Sigmoid colon (tissue), 7 donors: ENCODE data around the gene NRXN2. TPM values are rescaled to one million over a fixed set of nuclear protein-coding genes. Genes with fewer than 3 reads are reported as not detected.

Source experiments
- DNase-seq: peaks from one replicate; pipeline ENCODE4 v3.0.0-alpha.2; 2019
- H3K27ac ChIP-seq, 4 donors: fragments of 200-600 bp; sonication (generic); one replicate each; pipeline ENCODE4 v1.5.1; 2016 to 2019; ENCODE audit warnings: mild to moderate bottlenecking in 1 of 4
- H3K27me3 ChIP-seq, 3 donors: fragments of 200-600 bp; sonication (generic); one replicate each; pipeline ENCODE4 v1.5.1; 2019; ENCODE audit warnings: mild to moderate bottlenecking in 1 of 3
- H3K36me3 ChIP-seq, 4 donors: fragments of 200-600 bp; sonication (generic); one replicate each; pipeline ENCODE4 v1.5.1; 2016 to 2019
- H3K4me1 ChIP-seq, 4 donors: fragments of 200-600 bp; sonication (generic); one replicate each; pipeline ENCODE4 v1.5.1; 2017 to 2019
- H3K4me3 ChIP-seq, 4 donors: fragments of 200-600 bp; sonication (generic); one replicate each; pipeline ENCODE4 v1.5.1; 2017 to 2019; ENCODE audit warnings: mild to moderate bottlenecking in 2 of 4, moderate library complexity in 1 of 4
- H3K9me3 ChIP-seq, 4 donors: fragments of 200-600 bp in 3 of 4; sonication (generic) in 3 of 4; one replicate each; pipeline versions ENCODE4 v1.5.1 to v1.6.1; 2013 to 2019
- EP300 ChIP-seq, 4 donors: sonication (generic); formaldehyde crosslinking; IDR thresholded peaks; one replicate each; pipeline ENCODE4 v1.6.1; 2017; ENCODE audit warnings: antibody characterized with exemption in 4 of 4
- POLR2A ChIP-seq, 2 donors: fragments of 450-650 bp; IDR thresholded peaks; one replicate each; pipeline ENCODE4 v1.6.1; 2016; ENCODE audit warnings: antibody characterized with exemption in 2 of 2, mild to moderate bottlenecking in 2 of 2, moderate library complexity in 2 of 2
- POLR2AphosphoS5 ChIP-seq, 4 donors: sonication (generic); formaldehyde crosslinking; IDR thresholded peaks; one replicate each; pipeline ENCODE4 v1.6.1; 2017; ENCODE audit warnings: antibody characterized with exemption in 4 of 4
- WGBS, 2 donors: extraction: QIAGEN DNeasy Blood & Tissue Kit; methylation state at CpG; one replicate each; pipeline ENCODE4 v1.1.7; 2013; 5-methylcytosine and 5-hydroxymethylcytosine counted together
- intact Hi-C: fragments of 100-400 bp; cut with DNase I; formaldehyde crosslinking; loops from one replicate; pipeline ENCODE4 v1.15.1; 2023
- polyA plus RNA-seq, 3 donors: library from polyadenylated mRNA; stranded (reverse); fragments of 200-250 nt; gene quantifications; one replicate each; pipeline ENCODE4 v1.2.3, GENCODE V29; 2013
- total RNA-seq, 4 donors: library from RNA; depleted of rRNA; stranded (reverse); fragments of >200 nt; gene quantifications; one replicate each; pipeline ENCODE4 v1.1.0, GENCODE V29; 2016
- TF ChIP-seq, protein P1 (sequence below), 4 experiments: fragments of 450-650 bp in 3 of 4; fragments of 200-600 bp in 1 of 4; IDR thresholded peaks; one replicate each; pipeline ENCODE4 v1.5.1; 2016 to 2019; ENCODE audit warnings: antibody characterized with exemption in 4 of 4, mild to moderate bottlenecking in 3 of 4, moderate library complexity in 2 of 4
- donor health status: healthy with polysubstance abuse.
- donor health status: Bipolar disorder and iron deficiency.
- donor health status: healthy.

The NRXN2 gene
- total and polyA plus RNA-seq, 7 donors: 0.23 to 20.5 (median 6.8) TPM

DNA sequence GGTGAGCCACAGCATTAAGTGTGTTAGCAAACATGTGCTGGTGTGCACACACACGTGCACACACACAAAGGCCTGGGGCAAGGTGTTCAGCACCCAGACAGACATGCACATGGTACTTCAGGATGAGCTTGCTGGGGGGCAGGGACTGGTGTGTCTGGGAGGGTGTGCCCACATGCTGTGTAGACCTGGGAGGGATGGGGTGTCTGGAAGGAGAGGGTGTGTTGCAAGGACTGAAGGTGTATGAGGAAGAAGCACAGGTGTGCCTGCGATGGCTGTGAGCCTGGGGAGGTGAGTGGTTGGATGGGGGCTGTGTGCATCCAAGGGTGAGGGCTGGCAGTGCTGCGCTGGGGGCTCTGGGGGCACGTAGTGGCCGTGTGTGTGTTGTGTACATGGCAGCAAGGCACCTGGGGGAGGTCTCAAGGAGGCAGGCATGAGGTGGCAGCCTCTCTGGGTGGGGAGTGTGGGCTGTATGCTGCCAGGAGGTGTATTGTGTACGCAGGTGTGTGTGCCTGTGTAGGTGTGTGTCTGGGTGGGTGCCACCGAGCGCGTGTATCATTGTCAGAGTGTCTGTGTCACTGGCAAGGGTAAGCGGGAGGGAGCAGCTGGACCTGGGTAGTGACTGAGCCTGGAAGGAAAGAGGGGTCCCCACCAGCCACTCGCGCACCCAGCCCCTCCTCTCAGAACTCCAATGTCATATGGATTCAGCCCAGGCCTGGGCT lies 2.2 kb downstream of the NRXN2 start:
- TF ChIP-seq, protein P1, sequence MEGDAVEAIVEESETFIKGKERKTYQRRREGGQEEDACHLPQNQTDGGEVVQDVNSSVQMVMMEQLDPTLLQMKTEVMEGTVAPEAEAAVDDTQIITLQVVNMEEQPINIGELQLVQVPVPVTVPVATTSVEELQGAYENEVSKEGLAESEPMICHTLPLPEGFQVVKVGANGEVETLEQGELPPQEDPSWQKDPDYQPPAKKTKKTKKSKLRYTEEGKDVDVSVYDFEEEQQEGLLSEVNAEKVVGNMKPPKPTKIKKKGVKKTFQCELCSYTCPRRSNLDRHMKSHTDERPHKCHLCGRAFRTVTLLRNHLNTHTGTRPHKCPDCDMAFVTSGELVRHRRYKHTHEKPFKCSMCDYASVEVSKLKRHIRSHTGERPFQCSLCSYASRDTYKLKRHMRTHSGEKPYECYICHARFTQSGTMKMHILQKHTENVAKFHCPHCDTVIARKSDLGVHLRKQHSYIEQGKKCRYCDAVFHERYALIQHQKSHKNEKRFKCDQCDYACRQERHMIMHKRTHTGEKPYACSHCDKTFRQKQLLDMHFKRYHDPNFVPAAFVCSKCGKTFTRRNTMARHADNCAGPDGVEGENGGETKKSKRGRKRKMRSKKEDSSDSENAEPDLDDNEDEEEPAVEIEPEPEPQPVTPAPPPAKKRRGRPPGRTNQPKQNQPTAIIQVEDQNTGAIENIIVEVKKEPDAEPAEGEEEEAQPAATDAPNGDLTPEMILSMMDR (IDR thresholded peaks at IDR 0.05): no peak
- no peak for TF ChIP-seq EP300 (IDR thresholded peaks at IDR 0.05)
- no peak for TF ChIP-seq POLR2AphosphoS5 (IDR thresholded peaks at IDR 0.05)
- no peak for TF ChIP-seq POLR2A (IDR thresholded peaks at IDR 0.05)
- H3K27me3 ChIP-seq: peaks cover 13 to 70% (median 61%) of the 10 kb centered on the region in 3 donors
- H3K9me3 ChIP-seq: no peaks in the 10 kb centered on the region
- no peak overlapping the region for H3K27ac ChIP-seq
- 38 to 75% methylated on average over 12 of the region's 12 CpGs for WGBS, 2 donors
- DNase-seq: no peak
- no peaks in the 10 kb centered on the region for H3K36me3 ChIP-seq
- H3K4me1 ChIP-seq: peaks cover 0 to 7% (median 3%) of the 10 kb centered on the region in 4 donors
- intact Hi-C loops: loop anchor here (5.0 kb wide), 1 partner anchor 168 kb away; no protein-coding TSS in a partner anchor
- H3K4me3 ChIP-seq: no peak overlapping the region

DNA sequence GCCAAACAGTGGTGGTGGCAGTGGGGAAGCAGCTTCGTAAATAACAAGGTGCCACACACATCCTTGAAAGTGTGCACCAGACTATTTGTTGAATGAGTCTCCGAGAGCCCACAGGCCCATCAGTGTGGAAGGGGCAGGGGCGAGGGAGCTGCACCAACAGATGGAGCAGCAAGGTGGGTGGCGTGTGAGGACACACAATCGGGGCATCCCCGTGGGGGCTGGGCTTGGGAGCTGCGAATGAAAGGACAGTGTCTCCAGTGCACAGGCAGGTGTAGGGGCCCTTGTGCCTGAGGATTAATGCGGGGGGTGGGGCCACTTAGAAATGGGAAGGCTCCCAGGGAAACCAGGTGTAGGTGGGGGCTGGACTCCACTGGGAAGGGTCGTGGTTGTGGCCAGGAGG lies 2.8 kb downstream of the NRXN2 start:
- H3K9me3 ChIP-seq: no peaks in the 10 kb centered on the region
- intact Hi-C loops: loop anchor here (5.0 kb wide), 1 partner anchor 168 kb away; no protein-coding TSS in a partner anchor

DNA sequence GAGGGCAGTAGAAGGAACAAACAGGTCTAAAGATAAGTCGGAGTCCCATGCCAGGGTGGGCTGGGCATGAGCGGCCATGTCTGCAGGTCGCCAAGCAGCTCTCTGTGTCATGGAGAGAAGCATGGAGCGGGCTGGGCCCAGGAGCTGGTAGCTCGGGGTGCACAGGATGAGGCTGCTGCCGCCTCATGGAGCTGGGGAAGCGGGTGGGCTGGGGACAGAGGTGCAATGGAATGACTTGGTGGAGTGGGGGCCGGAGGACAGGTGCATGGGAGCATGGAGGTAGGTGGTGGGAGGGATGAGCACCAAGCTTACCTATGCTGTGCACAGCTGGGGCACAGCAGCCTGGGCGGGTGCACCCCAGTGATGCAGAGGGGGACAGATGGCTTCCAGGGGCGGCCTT lies 3.6 kb downstream of the NRXN2 start:
- Histone ChIP-seq H3K27ac (no peak overlapping the region), H3K36me3 (no peaks in the 10 kb centered on the region), H3K27me3 (peaks cover 15 to 84% (median 69%) of the 10 kb centered on the region in 3 donors), H3K4me3 (no peak overlapping the region), H3K9me3 (no peaks in the 10 kb centered on the region), H3K4me1 (peaks cover 0 to 7% (median 3%) of the 10 kb centered on the region in 4 donors)
- intact Hi-C loops: no loop called here
- no peak for DNase-seq
- WGBS, 2 donors: 84 to 88% methylated on average over 10 of the region's 10 CpGs
- TF ChIP-seq POLR2A (IDR thresholded peaks at IDR 0.05) (no peak), EP300 (IDR thresholded peaks at IDR 0.05) (no peak), POLR2AphosphoS5 (IDR thresholded peaks at IDR 0.05) (no peak)
- TF ChIP-seq, protein P1 (IDR thresholded peaks at IDR 0.05): no peak

More for the DNA sequence above, 2.8 kb downstream of the NRXN2 start:
- no peak overlapping the region for H3K4me3 ChIP-seq
- H3K27ac ChIP-seq: no peak overlapping the region
- no peaks in the 10 kb centered on the region for H3K36me3 ChIP-seq
- H3K27me3 ChIP-seq: peaks cover 13 to 76% (median 68%) of the 10 kb centered on the region in 3 donors
- 61 to 77% methylated on average over 9 of the region's 9 CpGs for WGBS, 2 donors
- TF ChIP-seq POLR2A (IDR thresholded peaks at IDR 0.05) (no peak), EP300 (IDR thresholded peaks at IDR 0.05) (no peak), POLR2AphosphoS5 (IDR thresholded peaks at IDR 0.05) (no peak)
- TF ChIP-seq, protein P1 (IDR thresholded peaks at IDR 0.05): no peak
- peak; percentile 61 for DNase-seq
- peaks cover 0 to 7% (median 3%) of the 10 kb centered on the region in 4 donors for H3K4me1 ChIP-seq

DNA sequence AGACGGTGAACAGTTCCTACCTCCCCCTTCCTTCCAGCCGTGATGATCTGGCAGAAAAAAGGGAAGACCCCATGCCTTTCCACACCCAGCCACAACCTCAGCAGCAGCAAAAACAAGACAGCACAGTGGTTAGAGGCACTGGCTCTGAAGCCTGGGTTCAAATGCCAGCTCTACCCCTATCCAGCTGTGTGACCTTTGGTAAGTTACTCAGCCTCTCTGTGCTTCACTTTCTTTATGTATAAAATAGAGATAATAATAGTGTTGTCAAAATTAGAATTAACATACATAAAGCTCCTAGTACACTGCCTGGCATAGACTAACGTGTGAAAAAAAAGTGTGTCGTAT lies 4.2 kb downstream of the NRXN2 start:
- H3K27me3 ChIP-seq: peaks cover 21 to 90% (median 74%) of the 10 kb centered on the region in 3 donors
- no peak for TF ChIP-seq POLR2AphosphoS5 (IDR thresholded peaks at IDR 0.05)
- TF ChIP-seq, protein P1 (IDR thresholded peaks at IDR 0.05): no peak
- no peak for TF ChIP-seq EP300 (IDR thresholded peaks at IDR 0.05)
- no peak for TF ChIP-seq POLR2A (IDR thresholded peaks at IDR 0.05)
- peaks cover 0 to 8% (median 4%) of the 10 kb centered on the region in 4 donors for H3K4me1 ChIP-seq
- H3K4me3 ChIP-seq: no peak overlapping the region
- H3K27ac ChIP-seq: no peak overlapping the region
- no peaks in the 10 kb centered on the region for H3K9me3 ChIP-seq
- no peak for DNase-seq
- 58 to 65% methylated on average over 4 of the region's 4 CpGs for WGBS, 2 donors
- H3K36me3 ChIP-seq: no peaks in the 10 kb centered on the region
- intact Hi-C loops: no loop called here
